BJ (cell line): Measurements from ENCODE around the gene HHAT. TPM values are rescaled to one million over a fixed set of nuclear protein-coding genes. Genes with fewer than 3 reads are reported as not detected.

Experiments
- CTCF ChIA-PET: fragments of 350-600 bp; formaldehyde crosslinking; extraction: SDS; loops from one replicate; lab custom pipeline; 2021; ENCODE audit warnings: antibody characterized with exemption, inconsistent platforms; lab: Yijun Ruan, JAX
- POLR2A ChIA-PET: fragments of 300-600 bp; sonication (Branson Sonifier 250); formaldehyde crosslinking; extraction: SDS; loops from one replicate; lab custom pipeline; 2021; ENCODE audit warnings: antibody characterized with exemption; lab: Charles Lee
- DNase-seq: peaks from one replicate; pipeline ENCODE4 v3.0.0-alpha.2; 2011; ENCODE audit warnings: low read depth
- H3K27me3 ChIP-seq: 2 replicates; pipeline ENCODE4 v1.6.0; 2011; ENCODE audit warnings: low read length; ENCODE audit not compliant: control insufficient read depth, insufficient read depth
- H3K36me3 ChIP-seq: 2 replicates; pipeline ENCODE4 v1.5.1; 2011; ENCODE audit warnings: low read length; ENCODE audit not compliant: control insufficient read depth, insufficient read depth
- H3K4me3 ChIP-seq: 2 replicates; pipeline ENCODE4 v1.5.1; 2011; ENCODE audit warnings: low read depth, mild to moderate bottlenecking, control low read depth, low read length
- CTCF ChIP-seq: IDR thresholded peaks from 2 replicates; pipeline ENCODE4 v1.5.1; 2011; ENCODE audit warnings: low read depth, mild to moderate bottlenecking, control low read depth, inconsistent platforms, low read length, moderate library complexity; ENCODE audit not compliant: insufficient read depth
- polyA plus RNA-seq: library from polyadenylated mRNA; depleted of rRNA; stranded (reverse); fragments of >200 nt; gene quantifications from 2 replicates; pipeline ENCODE4 v1.2.3, GENCODE V29; 2011

HHAT gene
- polyA plus RNA-seq, 1 experiment, result 6.6 TPM

GRCh38 chr1:210608767-210609166 is 280.1 kb downstream of the HHAT start:
- ChIA-PET CTCF (interaction anchor here (0.8 kb wide), 1 partner anchor 9 kb away, joined by 3 read pairs; no protein-coding TSS in a partner anchor), POLR2A (no interaction called here)
- Histone ChIP-seq H3K4me3 (no peak overlapping the region), H3K27me3 (no peaks in the 10 kb centered on the region), H3K36me3 (no peaks in the 10 kb centered on the region)
- TF ChIP-seq CTCF, result no peak
- no peak for DNase-seq

- CTCF ChIA-PET, result no interaction called here
- POLR2A ChIA-PET, result no interaction called here
- H3K36me3 ChIP-seq, result no peaks in the 10 kb centered on the region
These were observed 287.7 kb downstream of the HHAT start for GRCh38 chr1:210616356-210616755.

GRCh38 chr1:210617293-210617692 is 288.6 kb downstream of the HHAT start:
- TF ChIP-seq CTCF, result no peak
- ChIA-PET POLR2A (no interaction called here), CTCF (no interaction called here)
- Histone ChIP-seq H3K4me3 (no peak overlapping the region), H3K36me3 (no peaks in the 10 kb centered on the region), H3K27me3 (no peaks in the 10 kb centered on the region; the same call in 1 of the 2 replicates)
- no peak for DNase-seq

More at GRCh38 chr1:210616356-210616755, 287.7 kb downstream of the HHAT start:
- no peaks in the 10 kb centered on the region; the same call in 1 of the 2 replicates for H3K27me3 ChIP-seq
- no peak for TF ChIP-seq CTCF
- H3K4me3 ChIP-seq, result no peak overlapping the region
- no peak for DNase-seq

- Histone ChIP-seq H3K36me3 (no peaks in the 10 kb centered on the region), H3K4me3 (no peak overlapping the region), H3K27me3 (no peaks in the 10 kb centered on the region; the same call in 1 of the 2 replicates)
- ChIA-PET POLR2A (interaction anchor here (0.6 kb wide), 1 partner anchor 281 kb away, joined by 4 read pairs; no protein-coding TSS in a partner anchor), CTCF (no interaction called here)
- DNase-seq, result no peak
- TF ChIP-seq CTCF, result no peak
These were observed 289.7 kb downstream of the HHAT start for GRCh38 chr1:210618369-210618768.

- CTCF ChIA-PET, result no interaction called here
- Histone ChIP-seq H3K27me3 (no peaks in the 10 kb centered on the region; the same call in 1 of the 2 replicates), H3K36me3 (no peaks in the 10 kb centered on the region), H3K4me3 (no peak overlapping the region)
- POLR2A ChIA-PET, result no interaction called here
- no peak for TF ChIP-seq CTCF
- DNase-seq, result no peak
These were observed 292.3 kb downstream of the HHAT start for GRCh38 chr1:210620867-210621488.
